NCI-H1092 (cell line): ENCODE measurements around the gene C1orf226.

Experiments
- DNase-seq: peaks from one replicate; lab custom pipeline; 2025; lab: John Stamatoyannopoulos, UW

C1orf226 gene

DNA sequence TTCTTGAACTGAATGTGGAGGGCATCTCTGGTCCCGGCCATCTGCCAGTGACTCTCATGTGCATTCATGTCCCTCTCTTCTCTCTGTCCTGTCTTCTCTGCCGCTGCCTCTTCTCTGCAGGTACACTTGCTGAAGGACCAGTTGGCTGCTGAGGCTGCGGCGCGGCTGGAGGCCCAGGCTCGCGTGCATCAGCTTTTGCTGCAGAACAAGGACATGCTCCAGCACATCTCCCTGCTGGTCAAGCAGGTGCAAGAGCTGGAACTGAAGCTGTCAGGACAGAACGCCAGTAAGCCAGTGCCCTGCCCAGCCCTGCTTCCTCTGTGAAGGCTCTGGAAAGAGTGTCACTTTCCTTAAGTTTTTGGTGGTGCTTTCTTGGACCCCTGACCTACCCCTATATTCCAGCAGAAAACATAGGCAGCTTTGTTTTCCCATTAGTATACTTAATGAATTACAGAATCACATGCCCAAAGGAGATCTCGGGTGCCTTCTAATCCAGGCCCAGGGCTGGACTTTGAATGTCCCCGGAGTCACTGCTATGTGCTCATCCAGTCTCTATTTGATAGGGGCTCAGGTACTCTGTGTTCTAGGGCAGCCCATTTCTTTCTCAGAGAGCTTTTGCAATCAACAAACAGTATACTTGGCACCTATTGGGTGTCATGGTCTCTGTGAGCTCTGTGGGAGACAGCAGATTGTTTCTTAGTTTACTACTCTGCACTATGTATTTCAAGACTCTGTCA, 16.1 kb upstream of the C1orf226 start:
- DNase-seq = no peak

DNA sequence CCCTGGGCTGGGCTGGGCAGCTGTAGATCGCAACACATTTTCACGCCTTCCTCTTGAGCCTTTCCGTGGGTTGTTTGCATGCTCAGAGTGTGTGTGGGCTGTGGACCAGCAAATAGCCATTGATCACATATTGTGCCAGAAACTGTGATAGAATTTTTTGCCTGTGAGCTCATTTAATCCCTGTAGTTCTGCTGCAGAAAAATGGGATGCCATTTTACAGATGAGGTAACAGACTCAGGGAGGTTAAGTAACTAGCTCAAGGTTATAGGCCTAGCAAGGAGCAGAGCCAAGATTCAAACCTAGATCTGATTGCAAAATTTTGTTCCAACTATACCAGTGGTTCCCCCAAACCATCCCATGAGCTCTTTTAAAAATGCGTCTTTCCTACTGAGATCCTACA, 15.4 kb upstream of the C1orf226 start:
- DNase-seq = no peak

DNA sequence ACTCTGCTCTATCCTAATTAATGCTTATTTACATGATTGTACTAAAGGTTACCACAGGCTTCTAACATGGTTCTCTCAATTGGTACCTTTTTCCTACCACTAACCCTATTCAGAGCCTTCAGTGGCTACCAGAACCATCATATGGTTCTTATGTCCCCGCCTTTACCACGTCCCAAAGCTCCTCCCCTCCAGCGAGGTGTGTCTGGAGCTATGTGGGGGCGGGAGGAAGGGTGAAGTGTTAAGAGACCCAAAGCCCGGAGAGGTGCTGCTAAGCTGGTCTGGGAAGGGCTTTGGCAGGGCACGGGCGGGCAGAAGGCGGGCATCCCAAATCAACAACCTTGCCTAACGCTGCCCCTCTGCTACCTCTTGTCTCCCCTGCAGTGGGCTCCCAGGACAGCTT, 14.9 kb upstream of the C1orf226 start:
- DNase-seq = no peak

DNA sequence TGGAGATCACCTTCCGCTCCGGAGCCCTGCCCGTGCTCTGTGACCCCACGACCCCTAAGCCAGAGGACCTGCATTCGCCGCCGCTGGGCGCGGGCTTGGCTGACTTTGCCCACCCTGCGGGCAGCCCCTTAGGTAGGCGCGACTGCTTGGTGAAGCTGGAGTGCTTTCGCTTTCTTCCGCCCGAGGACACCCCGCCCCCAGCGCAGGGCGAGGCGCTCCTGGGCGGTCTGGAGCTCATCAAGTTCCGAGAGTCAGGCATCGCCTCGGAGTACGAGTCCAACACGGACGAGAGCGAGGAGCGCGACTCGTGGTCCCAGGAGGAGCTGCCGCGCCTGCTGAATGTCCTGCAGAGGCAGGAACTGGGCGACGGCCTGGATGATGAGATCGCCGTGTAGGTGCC, 14.5 kb upstream of the C1orf226 start:
- DNase-seq = no peak

DNA sequence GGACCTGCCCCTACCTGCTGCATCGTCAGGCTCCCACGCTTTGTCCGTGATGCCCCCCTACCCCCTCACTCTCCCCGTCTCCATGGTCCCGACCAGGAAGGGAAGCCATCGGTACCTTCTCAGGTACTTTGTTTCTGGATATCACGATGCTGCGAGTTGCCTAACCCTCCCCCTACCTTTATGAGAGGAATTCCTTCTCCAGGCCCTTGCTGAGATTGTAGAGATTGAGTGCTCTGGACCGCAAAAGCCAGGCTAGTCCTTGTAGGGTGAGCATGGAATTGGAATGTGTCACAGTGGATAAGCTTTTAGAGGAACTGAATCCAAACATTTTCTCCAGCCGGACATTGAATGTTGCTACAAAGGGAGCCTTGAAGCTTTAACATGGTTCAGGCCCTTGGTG, 13.8 kb upstream of the C1orf226 start:
- DNase-seq = no peak

DNA sequence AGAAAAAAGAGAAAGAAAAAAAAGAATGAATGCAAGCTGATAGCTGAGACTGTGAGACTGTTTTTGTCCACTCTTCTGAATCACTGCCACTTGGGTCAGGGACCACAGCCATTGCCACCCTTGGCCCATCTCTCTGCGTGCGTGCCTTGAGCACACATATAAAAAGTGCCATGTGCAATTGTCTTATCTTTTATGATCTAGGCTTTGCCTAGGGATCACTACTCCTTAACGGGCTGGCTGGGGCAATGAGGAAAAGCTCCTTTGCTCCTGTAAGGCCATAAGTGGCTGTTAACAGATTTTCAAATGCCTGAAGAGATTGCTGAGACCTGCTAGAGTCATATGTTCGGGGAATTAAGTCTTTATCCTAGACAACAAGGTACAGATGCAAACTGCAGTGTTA, 13.1 kb upstream of the C1orf226 start:
- no peak for DNase-seq

DNA sequence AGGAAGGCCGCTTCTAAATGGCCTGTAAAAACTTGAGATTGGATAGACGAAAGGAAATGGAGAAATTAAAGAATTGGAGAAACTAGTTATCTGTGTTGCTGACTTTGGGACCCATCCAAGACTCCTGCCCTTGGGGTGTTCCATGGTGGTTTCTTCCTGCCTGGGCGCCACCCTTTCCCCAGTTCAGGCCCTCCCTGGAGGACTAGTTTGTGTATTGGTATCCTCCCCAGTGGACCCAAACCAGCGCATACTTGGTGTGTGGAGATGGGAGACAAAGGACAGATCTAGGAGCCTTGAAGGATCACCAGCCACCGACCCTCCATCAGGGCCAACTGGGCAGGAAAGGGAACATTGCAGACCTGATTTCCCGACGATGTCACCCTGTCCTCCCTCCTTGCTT, 12.0 kb upstream of the C1orf226 start:
- DNase-seq = no peak

DNA sequence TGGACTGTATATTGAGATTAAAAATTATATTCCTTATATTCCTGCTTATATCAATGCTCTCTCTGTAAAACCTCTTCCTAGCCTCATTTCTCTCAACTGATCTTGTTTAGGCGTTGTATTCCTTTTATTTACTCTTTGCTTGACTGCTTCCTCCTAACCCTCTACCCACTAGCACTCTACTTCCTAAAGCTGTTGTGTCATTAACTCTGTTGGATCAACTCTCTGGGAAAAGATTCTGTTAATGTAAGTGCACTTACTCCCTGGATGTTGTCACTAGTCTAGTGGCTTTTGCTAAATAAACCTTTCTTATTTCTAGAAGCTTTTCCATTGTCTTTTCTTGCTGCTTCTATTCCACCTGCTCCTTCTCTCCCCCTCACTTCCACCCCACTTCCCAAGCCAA, 11.4 kb upstream of the C1orf226 start:
- DNase-seq = no peak

DNA sequence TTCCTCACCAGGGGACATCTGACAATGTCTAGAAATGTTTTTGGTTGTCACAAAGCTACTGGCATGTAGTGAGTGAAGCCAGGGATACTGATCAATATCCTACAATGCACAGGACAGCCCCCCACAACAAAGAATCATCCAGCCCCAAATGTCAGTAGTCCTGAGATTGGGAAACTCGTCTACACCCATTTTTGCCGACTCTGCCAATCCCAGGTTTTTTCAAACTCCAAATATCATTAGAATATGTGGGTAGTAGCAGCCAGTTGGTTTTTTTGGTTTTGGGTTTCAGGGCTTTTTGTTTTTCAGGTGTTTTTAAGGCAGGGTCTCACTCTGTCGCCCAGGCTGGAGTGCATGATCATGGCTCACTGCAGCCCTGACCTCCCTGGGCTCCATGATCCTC, 10.8 kb upstream of the C1orf226 start:
- DNase-seq = no peak

DNA sequence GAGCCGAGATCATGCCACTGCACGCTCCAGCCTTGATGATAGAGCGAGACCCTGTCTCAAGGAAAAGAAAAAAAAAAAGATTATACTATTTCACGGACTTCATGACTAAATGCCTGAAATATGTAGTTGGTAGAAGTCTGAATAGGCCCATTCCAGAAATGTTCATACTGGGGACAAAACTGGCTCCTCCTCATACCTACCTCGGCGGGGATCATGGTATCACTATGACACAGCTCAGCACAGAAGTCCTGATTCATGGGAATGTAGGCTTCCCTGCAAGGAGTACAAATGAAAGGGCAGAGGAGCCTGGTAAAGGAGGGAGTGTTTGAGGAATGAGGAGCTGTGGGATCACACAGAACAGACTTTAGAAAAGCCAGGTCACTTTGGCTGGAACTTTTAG, 9.9 kb upstream of the C1orf226 start:
- DNase-seq = no peak

DNA sequence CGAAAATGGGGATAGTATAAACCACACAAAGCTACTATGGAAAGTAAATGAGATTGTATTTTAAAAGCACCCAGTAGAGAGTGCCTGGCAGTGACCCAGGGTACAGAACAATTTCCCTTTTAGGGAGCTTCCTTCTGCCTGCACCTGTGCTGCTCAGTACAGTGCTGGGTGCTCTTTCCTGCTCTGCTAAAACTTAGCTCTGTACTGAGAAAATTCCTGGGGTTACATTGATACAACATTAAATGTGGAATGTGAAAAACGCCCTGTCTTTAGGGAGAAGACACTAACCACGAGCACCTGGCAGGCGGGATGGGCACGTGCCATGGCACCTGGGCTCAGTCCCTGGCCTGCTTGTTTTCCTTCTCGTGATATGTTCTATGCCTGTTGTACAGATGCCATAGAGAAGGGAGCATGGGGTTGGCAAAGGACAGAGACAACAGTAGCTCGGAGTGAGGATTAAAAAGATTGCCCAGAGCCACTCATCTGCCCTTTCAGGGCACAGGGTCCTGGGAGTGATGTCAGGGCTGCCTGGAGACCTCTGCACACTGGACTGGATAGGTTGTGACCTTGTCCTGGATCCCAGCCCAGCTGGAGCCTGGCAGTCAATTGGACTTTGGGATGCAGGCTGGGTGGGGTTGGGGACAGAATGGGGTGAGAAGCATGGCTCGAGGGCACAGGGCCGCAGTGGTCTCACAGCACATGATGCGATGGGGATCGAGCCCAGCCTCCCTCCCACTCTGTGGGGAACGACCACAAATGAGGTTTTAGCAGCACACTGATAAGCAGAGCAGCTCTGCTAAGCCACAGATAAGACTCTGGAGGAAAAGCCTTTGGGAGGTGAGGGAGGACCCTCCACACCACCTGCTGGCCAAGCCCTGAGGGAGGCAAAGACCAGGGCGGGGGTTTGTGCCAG, 9.1 kb upstream of the C1orf226 start:
- no peak for DNase-seq

DNA sequence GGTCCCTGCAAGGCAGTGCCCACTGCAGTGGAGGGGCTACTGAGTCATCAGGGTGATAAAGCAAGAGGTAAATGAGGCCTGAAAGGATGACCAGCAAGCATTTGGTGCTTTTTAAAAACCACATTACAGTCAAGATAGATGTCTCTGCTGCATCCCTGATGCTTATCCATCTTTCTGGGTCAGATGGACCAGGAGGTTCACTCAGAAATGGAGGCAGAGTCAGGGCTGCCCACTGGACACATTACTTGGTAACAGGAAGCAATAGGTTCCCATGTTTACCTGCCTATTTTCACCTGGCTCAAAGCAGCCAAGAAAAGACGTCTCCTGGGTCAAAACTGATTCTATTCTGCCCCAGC, 8.5 kb upstream of the C1orf226 start:
- DNase-seq = no peak

DNA sequence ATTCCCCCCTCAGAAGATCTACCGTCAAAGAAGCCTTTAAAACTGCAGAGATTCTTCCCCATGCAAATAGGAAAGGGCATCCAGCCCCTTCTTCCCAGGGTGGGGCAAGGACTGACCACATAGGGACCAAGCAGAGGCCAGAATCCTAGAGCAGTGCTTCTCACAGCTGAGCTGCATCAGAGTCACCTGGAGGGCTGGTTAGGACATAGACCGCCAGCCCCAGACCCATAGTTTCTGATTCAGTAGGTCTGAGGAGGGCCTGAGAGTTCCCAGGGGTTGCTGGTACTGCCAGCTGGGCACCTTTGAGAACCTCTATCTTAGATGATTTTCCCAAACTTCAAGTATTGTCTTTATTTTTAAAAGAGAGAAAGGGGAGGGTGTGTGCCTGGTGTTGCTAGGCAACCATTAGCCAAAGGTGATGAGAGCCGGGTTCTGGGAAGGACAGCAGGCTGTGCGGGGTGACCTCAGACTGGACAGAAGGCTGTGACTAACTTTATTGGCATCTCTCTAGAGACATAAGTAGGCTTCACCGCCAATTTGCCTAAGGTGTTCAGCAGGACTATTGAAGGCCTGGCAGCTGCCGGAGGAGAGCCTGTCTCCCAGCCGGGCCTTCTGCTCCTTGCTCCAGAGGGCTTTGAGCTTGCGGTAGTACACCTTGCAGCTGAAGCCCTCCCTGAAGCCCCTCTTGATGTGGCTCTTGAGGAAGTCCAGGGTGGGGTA, 7.8 kb upstream of the C1orf226 start:
- DNase-seq = no peak

DNA sequence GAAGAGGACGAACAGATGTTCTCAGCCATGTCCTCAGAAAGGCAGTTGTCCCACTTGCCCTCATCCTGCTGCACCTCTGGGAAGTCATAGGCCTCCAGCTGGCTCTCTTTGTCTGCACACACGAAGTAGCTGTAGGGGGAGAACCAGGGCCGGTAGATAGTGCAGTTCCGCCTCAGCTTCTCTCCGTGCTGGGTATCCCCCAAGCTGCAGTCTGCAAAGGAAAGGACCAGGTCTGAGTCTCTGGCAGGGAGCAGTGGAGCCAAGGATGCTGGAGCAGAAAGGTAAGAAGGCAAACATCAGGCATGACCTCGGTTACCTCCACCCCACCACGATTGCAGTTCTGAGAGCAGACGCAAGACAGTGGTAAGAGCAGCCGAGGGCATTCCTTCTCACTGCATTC, 7.1 kb upstream of the C1orf226 start:
- DNase-seq = no peak

DNA sequence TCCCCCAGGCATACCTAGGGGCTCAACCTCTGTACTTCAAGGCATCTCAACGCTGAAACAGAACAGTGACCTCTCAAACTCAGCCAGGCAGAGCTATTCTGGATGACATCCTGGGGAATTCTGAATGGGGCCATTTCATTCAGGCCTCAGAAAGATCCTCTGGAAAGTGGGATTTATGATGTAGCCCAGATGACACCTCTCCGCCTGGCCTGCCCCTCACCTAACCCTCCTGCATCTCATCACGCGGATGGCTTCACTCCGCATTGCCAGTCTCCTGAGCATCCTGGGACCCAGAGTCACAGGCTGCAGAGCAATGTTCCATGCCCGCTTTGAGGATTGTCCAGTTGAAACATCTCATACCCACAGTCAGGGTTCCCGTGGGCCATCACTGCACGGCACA, 6.1 kb upstream of the C1orf226 start:
- no peak for DNase-seq

DNA sequence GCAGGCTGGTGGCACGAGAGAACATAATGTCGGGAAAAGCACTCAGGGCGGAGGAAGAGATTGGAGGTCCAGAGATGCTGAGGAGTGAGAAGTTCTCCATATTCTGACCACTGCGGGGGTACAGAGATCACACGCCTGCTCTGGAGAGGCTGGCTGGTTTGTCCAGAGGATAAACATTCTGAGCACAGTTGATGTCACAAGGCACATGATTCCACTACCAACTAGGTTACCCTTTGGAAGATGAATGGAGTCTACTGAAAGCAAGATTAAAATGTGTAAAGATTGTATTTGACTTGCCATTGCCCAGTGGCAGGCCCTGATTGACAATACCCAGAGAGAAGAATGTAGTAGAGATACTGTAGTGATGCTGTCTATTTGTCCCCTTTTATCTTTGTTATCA, 4.8 kb upstream of the C1orf226 start, which contains the start of gene SPATA46:
Gene SPATA46, minus strand, starts transcription at position 164 of the 400 bp plus-strand sequence. Its CDS starts 64 bp downstream, at position 100.
- no peak for DNase-seq

DNA sequence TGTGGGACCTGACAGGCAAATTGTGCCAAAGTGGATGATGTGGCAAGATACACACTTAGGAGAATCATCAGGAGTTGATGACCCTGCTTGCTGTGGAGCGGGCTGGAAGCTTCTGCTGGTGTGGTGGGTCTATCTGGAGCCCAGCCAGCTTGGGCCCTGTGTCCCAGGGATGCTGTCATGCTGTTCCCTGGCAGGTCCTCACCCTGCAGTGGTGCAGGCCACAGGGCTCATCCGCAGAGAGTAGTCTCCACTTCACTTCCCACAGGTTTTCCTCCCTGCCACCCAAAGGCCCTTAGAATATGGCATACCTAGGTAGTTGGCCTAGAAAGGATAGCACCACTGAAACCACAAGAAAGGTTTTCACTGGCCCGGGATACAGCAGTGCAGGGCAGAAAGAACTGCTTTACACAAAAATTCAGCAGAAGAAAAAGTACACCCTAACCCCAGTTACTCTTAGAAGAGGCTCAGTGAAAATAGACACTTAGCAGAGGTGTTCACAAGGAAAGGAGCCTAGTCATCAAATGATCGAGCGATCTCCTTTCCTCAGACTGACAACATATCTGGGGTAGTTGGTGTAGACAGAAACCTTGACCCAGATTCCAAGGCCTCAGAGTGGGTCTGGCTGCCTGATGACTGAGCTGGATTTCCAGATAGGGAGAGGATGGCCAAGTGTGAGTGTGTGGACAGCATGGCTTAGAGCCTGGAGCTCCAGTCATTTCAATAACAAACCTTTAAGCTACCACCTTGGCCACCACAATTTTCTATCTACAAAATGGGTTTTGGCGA, 1.3 kb upstream of the C1orf226 start:
- no peak for DNase-seq

DNA sequence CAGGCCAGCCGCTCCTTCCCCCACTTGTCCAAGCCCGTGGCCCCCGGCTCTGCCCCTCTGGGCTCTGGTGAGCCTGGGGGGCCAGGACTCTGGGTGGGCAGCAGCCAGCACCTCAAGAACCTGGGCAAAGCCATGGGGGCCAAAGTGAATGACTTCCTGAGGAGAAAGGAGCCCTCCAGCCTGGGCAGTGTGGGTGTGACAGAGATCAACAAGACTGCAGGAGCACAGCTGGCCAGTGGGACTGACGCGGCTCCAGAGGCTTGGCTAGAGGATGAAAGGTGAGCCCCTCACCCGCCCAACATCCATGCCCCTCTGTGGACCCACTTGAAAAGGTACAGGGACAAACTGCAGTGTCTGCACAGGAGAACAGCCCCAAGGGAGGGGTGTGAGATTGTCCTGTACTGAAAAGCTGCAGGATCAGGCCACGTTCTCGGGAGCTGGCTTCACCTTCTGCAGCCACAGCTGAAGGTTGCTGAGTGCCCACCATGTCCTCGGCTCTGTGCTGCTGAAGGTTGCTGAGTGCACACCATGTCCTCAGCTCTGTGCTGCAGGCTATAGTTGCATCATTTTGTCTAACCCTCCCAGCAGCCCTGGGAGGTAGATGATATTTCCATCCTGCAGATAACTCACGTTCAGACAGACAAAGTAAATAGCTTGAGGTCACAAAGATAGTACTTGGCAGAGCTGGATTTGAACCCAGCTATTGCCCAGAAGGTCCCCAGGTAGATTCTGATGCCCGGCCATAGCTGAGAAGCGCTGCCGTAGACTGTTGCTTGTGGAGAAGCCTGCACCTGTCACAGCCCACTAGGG, 618 bp downstream of the C1orf226 start:
- no peak for DNase-seq

DNA sequence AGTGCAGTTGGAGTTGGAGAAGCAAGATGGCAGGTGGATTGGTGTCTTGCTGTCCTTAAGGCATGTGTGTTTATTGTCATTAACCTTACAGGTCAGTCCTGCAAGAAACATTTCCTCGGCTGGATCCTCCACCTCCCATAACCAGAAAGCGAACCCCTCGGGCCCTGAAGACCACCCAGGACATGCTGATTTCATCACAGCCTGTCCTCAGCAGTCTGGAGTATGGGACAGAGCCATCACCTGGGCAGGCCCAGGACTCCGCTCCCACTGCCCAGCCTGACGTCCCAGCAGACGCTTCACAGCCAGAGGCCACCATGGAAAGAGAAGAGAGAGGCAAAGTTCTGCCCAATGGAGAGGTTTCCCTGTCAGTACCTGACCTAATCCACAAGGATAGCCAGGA, 1.6 kb downstream of the C1orf226 start:
- no peak for DNase-seq

DNA sequence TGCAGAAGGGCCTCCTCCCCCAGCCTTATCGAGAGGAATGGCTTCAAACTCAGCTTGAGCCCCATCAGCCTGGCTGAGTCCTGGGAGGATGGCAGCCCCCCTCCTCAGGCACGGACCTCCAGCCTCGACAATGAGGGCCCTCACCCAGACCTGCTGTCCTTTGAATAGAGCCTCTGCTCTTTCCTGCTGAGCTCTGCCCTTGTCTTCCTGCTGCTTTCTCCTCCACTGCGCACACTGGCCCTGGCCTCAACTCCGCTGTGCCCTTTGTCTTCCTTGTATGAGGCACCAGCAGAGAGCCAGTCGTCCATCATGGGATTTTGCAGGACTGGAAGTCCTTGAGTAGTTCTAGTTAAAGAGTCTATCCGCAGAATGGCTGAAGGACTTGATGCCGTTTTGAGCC, 2.0 kb downstream of the C1orf226 start:
- DNase-seq = no peak

DNA sequence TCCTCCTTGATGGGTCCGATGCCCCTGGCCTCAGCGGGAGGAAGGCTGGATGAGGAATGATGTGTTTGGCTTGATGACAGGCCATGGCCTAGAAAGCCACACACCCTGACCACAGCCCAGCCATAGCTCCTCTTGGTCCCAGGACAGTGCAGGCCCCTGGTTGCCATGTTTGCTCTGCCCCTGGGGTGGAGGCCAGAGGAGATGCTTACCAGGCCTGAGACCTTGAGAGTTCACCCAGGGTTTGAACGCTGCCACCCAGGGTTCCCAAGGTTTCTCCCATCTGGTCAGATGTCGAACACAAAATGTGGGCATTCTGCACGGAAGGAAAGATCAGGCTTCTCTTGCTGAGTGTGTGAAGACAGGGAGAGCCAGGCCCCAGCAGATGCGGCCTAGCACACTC, 2.6 kb downstream of the C1orf226 start:
- DNase-seq = no peak
